Ascending aorta (tissue), 2 donors: Measurements from ENCODE around the gene HID1. TPM values are rescaled to one million over a fixed set of nuclear protein-coding genes. Genes with fewer than 3 reads are reported as not detected.

Experiments used
- DNase-seq, 2 donors: peaks; one replicate each; pipeline ENCODE4 v3.0.0-alpha.2; 2019; ENCODE audit warnings: low spot score in 2 of 2
- H3K27ac ChIP-seq, 2 donors: fragments of 200-600 bp; sonication (generic); one replicate each; pipeline ENCODE4 v1.5.1; 2016 to 2017; ENCODE audit warnings: mild to moderate bottlenecking in 1 of 2
- H3K27me3 ChIP-seq: fragments of 200-600 bp; sonication (generic); one replicate; pipeline ENCODE4 v1.5.1; 2017
- H3K36me3 ChIP-seq, 2 donors: fragments of 200-600 bp; sonication (generic); one replicate each; pipeline ENCODE4 v1.5.1; 2016
- H3K4me1 ChIP-seq, 2 donors: fragments of 200-600 bp; sonication (generic); one replicate each; pipeline ENCODE4 v1.5.1; 2016 to 2017; ENCODE audit warnings: mild to moderate bottlenecking in 1 of 2
- H3K4me3 ChIP-seq, 2 donors: fragments of 200-600 bp; sonication (generic); one replicate each; pipeline ENCODE4 v1.5.1; 2016 to 2017; ENCODE audit warnings: mild to moderate bottlenecking in 1 of 2
- H3K9me3 ChIP-seq, 2 donors: fragments of 200-600 bp; sonication (generic); one replicate each; pipeline ENCODE4 v1.5.1; 2016
- intact Hi-C: fragments of 100-400 bp; cut with DNase I; formaldehyde crosslinking; loops from one replicate; pipeline ENCODE4 v1.15.1; 2023
- total RNA-seq: library from RNA; depleted of rRNA; stranded (reverse); fragments of >200 nt; gene quantifications from one replicate; pipeline ENCODE4 v1.1.0, GENCODE V29; 2016
- TF ChIP-seq, protein P1 (sequence below), 3 experiments: fragments of 200-600 bp in 2 of 3; fragments of 450-650 bp in 1 of 3; sonication (generic) in 2 of 3; IDR thresholded peaks; one replicate each; pipeline ENCODE4 v1.5.1; 2016 to 2019; ENCODE audit warnings: antibody characterized with exemption in 3 of 3, mild to moderate bottlenecking in 1 of 3, moderate library complexity in 1 of 3

The HID1 gene
- total RNA-seq, 1 donor from 2014 or later, result 103 TPM

DNA sequence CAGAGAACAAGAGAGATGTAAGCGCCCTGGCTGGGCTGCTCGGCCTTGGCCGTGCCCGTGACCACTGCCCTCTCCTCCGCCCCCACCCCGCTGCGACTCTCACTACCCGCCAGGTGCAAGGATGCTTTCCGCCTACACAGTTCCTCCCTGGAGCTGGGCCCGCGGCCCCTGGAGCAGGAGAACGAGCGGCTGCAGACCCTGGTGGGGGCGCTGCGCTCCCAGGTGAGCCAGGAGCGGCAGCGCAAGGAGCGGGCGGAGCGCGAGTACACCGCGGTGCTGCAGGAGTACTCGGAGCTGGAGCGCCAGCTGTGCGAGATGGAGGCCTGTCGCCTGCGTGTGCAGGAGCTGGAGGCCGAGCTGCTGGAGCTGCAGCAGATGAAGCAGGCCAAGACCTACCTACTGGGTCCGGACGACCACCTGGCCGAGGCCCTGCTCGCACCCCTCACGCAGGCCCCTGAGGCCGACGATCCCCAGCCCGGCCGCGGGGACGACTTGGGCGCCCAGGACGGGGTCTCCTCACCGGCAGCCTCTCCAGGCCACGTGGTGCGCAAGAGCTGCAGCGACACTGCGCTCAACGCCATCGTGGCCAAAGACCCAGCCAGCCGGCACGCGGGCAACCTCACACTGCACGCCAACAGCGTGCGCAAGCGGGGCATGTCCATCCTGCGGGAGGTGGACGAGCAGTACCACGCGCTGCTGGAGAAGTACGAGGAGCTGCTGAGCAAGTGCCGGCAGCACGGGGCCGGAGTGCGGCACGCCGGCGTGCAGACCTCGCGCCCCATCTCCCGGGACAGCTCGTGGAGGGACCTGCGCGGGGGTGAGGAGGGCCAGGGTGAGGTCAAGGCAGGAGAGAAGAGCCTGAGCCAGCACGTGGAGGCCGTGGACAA lies 30.8 kb upstream of the HID1 start:
- H3K4me1 ChIP-seq, result no peaks in the 10 kb centered on the region
- peaks cover 47 to 58% of the 10 kb centered on the region in 2 donors for H3K36me3 ChIP-seq
- no peak for DNase-seq
- no peaks in the 10 kb centered on the region for H3K9me3 ChIP-seq
- no peak overlapping the region for H3K27ac ChIP-seq
- TF ChIP-seq, protein P1, sequence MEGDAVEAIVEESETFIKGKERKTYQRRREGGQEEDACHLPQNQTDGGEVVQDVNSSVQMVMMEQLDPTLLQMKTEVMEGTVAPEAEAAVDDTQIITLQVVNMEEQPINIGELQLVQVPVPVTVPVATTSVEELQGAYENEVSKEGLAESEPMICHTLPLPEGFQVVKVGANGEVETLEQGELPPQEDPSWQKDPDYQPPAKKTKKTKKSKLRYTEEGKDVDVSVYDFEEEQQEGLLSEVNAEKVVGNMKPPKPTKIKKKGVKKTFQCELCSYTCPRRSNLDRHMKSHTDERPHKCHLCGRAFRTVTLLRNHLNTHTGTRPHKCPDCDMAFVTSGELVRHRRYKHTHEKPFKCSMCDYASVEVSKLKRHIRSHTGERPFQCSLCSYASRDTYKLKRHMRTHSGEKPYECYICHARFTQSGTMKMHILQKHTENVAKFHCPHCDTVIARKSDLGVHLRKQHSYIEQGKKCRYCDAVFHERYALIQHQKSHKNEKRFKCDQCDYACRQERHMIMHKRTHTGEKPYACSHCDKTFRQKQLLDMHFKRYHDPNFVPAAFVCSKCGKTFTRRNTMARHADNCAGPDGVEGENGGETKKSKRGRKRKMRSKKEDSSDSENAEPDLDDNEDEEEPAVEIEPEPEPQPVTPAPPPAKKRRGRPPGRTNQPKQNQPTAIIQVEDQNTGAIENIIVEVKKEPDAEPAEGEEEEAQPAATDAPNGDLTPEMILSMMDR (IDR thresholded peaks at IDR 0.05), result no peak
- no peaks in the 10 kb centered on the region for H3K27me3 ChIP-seq
- intact Hi-C loops, result no loop called here
- no peak overlapping the region for H3K4me3 ChIP-seq

DNA sequence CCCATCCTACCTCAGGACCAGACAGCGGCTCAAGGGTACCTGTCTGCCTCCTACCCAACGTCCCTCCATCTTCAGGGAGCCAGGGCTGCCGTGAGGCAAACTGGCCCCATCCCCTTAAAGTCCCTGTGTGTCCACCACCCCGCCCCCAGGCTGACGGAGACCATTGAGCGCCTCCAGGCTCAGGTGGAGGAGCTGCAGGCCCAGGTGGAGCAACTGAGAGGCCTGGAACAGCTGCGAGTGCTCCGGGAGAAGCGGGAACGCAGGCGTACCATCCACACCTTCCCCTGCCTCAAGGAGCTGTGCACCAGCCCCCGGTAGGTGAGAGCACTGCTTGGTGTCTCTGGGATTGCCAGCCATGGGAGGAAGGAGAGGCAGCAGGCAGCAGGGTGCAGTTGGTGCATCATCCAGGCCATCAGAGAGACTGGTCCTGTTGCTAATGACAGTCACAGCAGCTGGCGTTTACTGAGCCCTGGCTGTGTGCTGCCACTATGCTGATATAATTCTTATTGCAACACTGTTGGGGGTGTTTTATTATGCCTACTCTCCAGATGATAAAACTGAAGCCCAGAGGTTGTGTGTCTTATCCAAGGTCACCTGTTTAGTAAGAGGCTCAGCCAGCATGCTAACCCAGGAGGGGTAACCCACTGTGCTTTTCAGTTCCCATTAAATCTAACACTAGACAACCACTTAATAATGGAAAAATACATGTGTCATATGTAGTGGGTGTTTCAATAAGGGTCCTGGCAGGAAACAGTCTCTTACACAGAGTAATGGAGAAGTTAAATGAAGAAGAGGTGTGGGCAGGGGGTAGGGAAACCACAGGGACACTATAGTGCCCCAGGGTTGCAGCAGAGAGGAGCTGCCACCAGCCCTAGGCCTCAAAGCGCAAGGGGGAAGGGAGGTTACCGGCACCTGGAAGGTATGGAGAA lies 29.6 kb upstream of the HID1 start:
- Histone ChIP-seq H3K36me3 (peaks cover 47 to 58% of the 10 kb centered on the region in 2 donors), H3K27ac (no peak overlapping the region)

DNA sequence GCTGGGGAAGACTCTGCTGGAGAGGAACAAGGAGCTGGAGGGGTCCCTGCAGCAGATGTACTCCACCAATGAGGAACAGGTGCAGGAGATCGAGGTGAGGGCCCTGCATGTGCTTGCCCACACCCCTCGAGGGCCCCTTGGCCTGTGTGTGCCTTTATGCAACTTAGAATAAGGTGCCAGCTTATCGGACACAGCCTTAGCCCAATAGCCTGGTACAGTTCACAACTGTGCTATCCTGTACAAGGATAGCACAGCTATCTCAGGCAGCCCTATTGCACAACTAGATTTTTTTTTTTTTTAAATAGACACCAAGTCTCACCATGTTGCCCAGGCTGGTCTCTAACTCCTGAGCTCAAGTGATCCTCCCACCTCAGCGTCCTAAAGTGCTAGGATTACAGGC lies 27.0 kb upstream of the HID1 start:
- intact Hi-C loops, result no loop called here
- Histone ChIP-seq H3K36me3 (peaks cover 39 to 49% of the 10 kb centered on the region in 2 donors), H3K4me3 (no peak overlapping the region), H3K4me1 (no peaks in the 10 kb centered on the region), H3K27ac (no peak overlapping the region), H3K9me3 (no peaks in the 10 kb centered on the region), H3K27me3 (no peaks in the 10 kb centered on the region)
- TF ChIP-seq, protein P1 (IDR thresholded peaks at IDR 0.05), result no peak
- DNase-seq, result no peak

More for the DNA sequence above, 29.6 kb upstream of the HID1 start:
- DNase-seq, result no peak
- intact Hi-C loops, result no loop called here
- TF ChIP-seq, protein P1 (IDR thresholded peaks at IDR 0.05), result no peak
- H3K4me1 ChIP-seq, result no peaks in the 10 kb centered on the region
- H3K9me3 ChIP-seq, result no peaks in the 10 kb centered on the region
- H3K27me3 ChIP-seq, result no peaks in the 10 kb centered on the region
- H3K4me3 ChIP-seq, result no peak overlapping the region

DNA sequence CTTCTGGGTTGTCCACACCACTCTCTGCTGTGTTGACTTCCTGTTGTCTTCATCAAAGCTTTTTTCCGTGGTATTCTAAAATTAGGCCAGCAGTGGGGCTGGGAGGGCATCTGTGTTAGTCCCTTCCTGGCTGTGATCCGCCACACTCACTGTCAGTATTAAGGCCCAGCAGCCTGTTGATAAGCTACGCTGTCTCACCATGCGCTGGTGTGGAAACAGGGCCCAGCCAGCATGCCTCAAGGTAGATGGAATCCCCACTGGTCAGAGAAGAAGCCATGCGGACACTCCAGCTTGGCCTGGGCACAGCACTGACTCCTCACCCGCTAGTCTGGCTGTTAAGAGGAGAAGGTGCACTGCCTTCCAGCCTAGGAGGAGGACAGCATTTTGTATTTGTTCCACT lies 26.2 kb upstream of the HID1 start:
- no peaks in the 10 kb centered on the region for H3K4me1 ChIP-seq
- no peak overlapping the region for H3K27ac ChIP-seq
- no peaks in the 10 kb centered on the region for H3K27me3 ChIP-seq
- H3K4me3 ChIP-seq, result no peak overlapping the region
- DNase-seq, result no peak
- peaks cover 32 to 43% of the 10 kb centered on the region in 2 donors for H3K36me3 ChIP-seq
- H3K9me3 ChIP-seq, result no peaks in the 10 kb centered on the region
- intact Hi-C loops, result no loop called here
- TF ChIP-seq, protein P1 (IDR thresholded peaks at IDR 0.05), result no peak

DNA sequence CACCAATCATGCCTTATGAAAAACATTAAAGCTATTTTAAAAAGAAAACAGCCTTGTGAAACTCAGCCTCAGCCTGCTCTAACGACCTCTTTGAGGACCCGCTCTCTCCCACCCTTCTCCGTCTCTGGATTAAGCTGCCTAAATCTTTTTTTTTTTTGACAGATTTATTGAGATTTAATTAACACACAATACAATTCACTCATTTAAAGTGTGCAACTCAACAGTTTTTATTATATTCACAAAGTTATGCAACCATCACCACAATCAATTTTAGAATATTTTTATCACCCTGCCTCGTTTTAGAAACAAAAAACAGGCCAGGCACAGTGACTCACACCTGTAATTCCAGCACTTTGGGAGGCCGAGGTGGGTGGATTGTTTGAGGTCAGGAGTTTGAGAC lies 23.3 kb upstream of the HID1 start:
- TF ChIP-seq, protein P1 (IDR thresholded peaks at IDR 0.05), result no peak
- Histone ChIP-seq H3K27me3 (no peaks in the 10 kb centered on the region), H3K9me3 (no peaks in the 10 kb centered on the region), H3K36me3 (peaks cover 7 to 14% of the 10 kb centered on the region in 2 donors), H3K27ac (no peak overlapping the region), H3K4me1 (no peaks in the 10 kb centered on the region), H3K4me3 (no peak overlapping the region)
- no peak for DNase-seq
- intact Hi-C loops, result no loop called here
